Ovary (tissue), 3 donors: Measurements from ENCODE around the gene VSIG10L.

Source experiments
- EP300 ChIP-seq: sonication (generic); formaldehyde crosslinking; IDR thresholded peaks from one replicate; pipeline ENCODE4 v1.6.1; 2017; ENCODE audit warnings: antibody characterized with exemption
- TF ChIP-seq, protein P1 (sequence below), 3 donors: fragments of 450-650 bp in 2 of 3; fragments of 200-600 bp in 1 of 3; IDR thresholded peaks; one replicate each; pipeline versions ENCODE4 v1.5.1 to v1.8.0; 2016 to 2022; ENCODE audit warnings: antibody characterized with exemption in 3 of 3, mild to moderate bottlenecking in 1 of 3
- donor health status: DM: no; HTN: no; CAD: no.

DNA sequence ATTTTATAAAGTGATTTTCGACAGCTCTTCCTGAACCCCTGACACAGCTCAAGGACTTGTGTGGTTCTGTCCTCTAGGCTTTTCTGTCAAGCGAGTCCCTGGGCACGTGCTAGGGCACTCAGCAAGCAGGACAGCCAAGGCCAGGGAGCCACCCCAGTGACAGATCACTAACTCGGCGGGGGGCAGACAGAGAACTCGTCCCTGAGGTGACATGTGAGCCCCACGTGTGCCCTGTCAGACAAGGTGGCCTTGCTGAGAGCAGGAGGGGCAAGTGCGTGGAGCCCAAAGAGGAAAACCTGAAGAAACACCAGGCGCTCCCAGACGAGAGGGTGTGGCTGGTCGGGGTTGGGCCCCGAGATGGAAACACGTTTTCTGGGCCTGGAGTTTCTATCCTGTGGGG, 19.3 kb upstream of the VSIG10L start:
- TF ChIP-seq, protein P1, sequence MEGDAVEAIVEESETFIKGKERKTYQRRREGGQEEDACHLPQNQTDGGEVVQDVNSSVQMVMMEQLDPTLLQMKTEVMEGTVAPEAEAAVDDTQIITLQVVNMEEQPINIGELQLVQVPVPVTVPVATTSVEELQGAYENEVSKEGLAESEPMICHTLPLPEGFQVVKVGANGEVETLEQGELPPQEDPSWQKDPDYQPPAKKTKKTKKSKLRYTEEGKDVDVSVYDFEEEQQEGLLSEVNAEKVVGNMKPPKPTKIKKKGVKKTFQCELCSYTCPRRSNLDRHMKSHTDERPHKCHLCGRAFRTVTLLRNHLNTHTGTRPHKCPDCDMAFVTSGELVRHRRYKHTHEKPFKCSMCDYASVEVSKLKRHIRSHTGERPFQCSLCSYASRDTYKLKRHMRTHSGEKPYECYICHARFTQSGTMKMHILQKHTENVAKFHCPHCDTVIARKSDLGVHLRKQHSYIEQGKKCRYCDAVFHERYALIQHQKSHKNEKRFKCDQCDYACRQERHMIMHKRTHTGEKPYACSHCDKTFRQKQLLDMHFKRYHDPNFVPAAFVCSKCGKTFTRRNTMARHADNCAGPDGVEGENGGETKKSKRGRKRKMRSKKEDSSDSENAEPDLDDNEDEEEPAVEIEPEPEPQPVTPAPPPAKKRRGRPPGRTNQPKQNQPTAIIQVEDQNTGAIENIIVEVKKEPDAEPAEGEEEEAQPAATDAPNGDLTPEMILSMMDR (IDR thresholded peaks at IDR 0.05), result no peak
- no peak for TF ChIP-seq EP300
